GM21723 (cell line): ENCODE results near the gene CHST2.
"Not testable (repeated sequence)": the region's sequence is repeated elsewhere in the genome, so short reads cannot be mapped to it uniquely, and the experiment has no call there.

Experiments
- ATAC-seq: cut with Tn5 transposase; IDR thresholded peaks from one replicate; pipeline ENCODE4 v1.9.1; 2021; ENCODE audit warnings: mild to moderate bottlenecking, moderate library complexity; ENCODE audit not compliant: unreplicated experiment

CHST2 gene

GRCh38 chr3:143119009-143119914 lies at the start of gene CHST2:
Gene CHST2 (plus strand): TSS chr3:143119771. CDS start chr3:143120817, 1,046 bp downstream.
- ATAC-seq, result peak; percentile 70

GRCh38 chr3:143070977-143071551 lies 48.5 kb upstream of the CHST2 start:
- ATAC-seq, result no peak

GRCh38 chr3:143071776-143072175 lies 47.8 kb upstream of the CHST2 start:
- no peak for ATAC-seq

GRCh38 chr3:143072298-143073020 lies 47.1 kb upstream of the CHST2 start:
- not testable (repeated sequence) for ATAC-seq

GRCh38 chr3:143073541-143073940 lies 46.0 kb upstream of the CHST2 start:
- not testable (repeated sequence) for ATAC-seq

- not testable (repeated sequence) for ATAC-seq
Measured at GRCh38 chr3:143073983-143074382, 45.6 kb upstream of the CHST2 start.

- ATAC-seq, result no peak
Measured at GRCh38 chr3:143078883-143079282, 40.7 kb upstream of the CHST2 start.

- no peak for ATAC-seq
Measured at GRCh38 chr3:143080196-143080595, 39.4 kb upstream of the CHST2 start.

GRCh38 chr3:143081365-143081764 lies 38.2 kb upstream of the CHST2 start:
- no peak for ATAC-seq

- peak; percentile 90 for ATAC-seq
Measured at GRCh38 chr3:143081844-143082778, 37.5 kb upstream of the CHST2 start.

- no peak for ATAC-seq
Measured at GRCh38 chr3:143083781-143084180, 35.8 kb upstream of the CHST2 start.

- ATAC-seq, result peak; percentile 33
Measured at GRCh38 chr3:143084856-143085731, 34.5 kb upstream of the CHST2 start.

- ATAC-seq, result no peak
Measured at GRCh38 chr3:143088835-143089234, 30.7 kb upstream of the CHST2 start.

GRCh38 chr3:143089965-143090364 lies 29.6 kb upstream of the CHST2 start:
- no peak for ATAC-seq

GRCh38 chr3:143090486-143090885 lies 29.1 kb upstream of the CHST2 start:
- ATAC-seq, result no peak

GRCh38 chr3:143090976-143091837 lies 28.4 kb upstream of the CHST2 start:
- no peak for ATAC-seq

- no peak for ATAC-seq
Measured at GRCh38 chr3:143092191-143092590, 27.4 kb upstream of the CHST2 start.

GRCh38 chr3:143095813-143096212 lies 23.8 kb upstream of the CHST2 start:
- ATAC-seq, result no peak
